Neuronal stem cell (in vitro differentiated cells): ENCODE measurements around the gene CD58.

Source experiments
- DNase-seq: peaks from one replicate; pipeline ENCODE4 v3.0.0-alpha.2; 2013; ENCODE audit warnings: low spot score
- H2AFZ ChIP-seq: one replicate; pipeline ENCODE4 v1.6.1; 2013; ENCODE audit warnings: mild to moderate bottlenecking, low read length, inconsistent platforms
- H2AK5ac ChIP-seq: 2 replicates; pipeline ENCODE4 v1.6.1; 2013; ENCODE audit warnings: low read depth, mild to moderate bottlenecking, inconsistent platforms, low read length, moderate library complexity, mixed read lengths
- H2BK120ac ChIP-seq: 2 replicates; pipeline ENCODE4 v1.6.1; 2013; ENCODE audit warnings: low read depth, mild to moderate bottlenecking, inconsistent platforms, low read length, moderate library complexity, mixed read lengths
- H2BK12ac ChIP-seq: one replicate; pipeline ENCODE4 v1.6.1; 2013; ENCODE audit warnings: low read length, inconsistent platforms
- H2BK15ac ChIP-seq: 2 replicates; pipeline ENCODE4 v1.6.1; 2013; ENCODE audit warnings: mild to moderate bottlenecking, low read length, inconsistent platforms, mixed read lengths
- H2BK5ac ChIP-seq: one replicate; pipeline ENCODE4 v1.6.1; 2013; ENCODE audit warnings: inconsistent platforms, mild to moderate bottlenecking, low read length, moderate library complexity
- H3K14ac ChIP-seq: one replicate; pipeline ENCODE4 v1.6.1; 2013; ENCODE audit warnings: low read length, inconsistent platforms
- H3K18ac ChIP-seq: 2 replicates; pipeline ENCODE4 v1.6.1; 2013; ENCODE audit warnings: low read length, inconsistent platforms
- H3K23ac ChIP-seq: 2 replicates; pipeline ENCODE4 v1.6.1; 2013; ENCODE audit warnings: low read depth, mild to moderate bottlenecking, mixed read lengths, low read length, inconsistent platforms; ENCODE audit not compliant: poor library complexity
- H3K27ac ChIP-seq: replicated peaks from 3 replicates; pipeline ENCODE4 v1.5.1; 2013; ENCODE audit warnings: low read length, inconsistent platforms
- H3K27me3 ChIP-seq, 3 experiments: 2 replicates each; pipeline ENCODE4 v1.6.1; 2013; ENCODE audit warnings: low read length in 3 of 3, mild to moderate bottlenecking in 2 of 3, inconsistent platforms in 1 of 3, low read depth in 1 of 3, mixed read lengths in 1 of 3, moderate library complexity in 1 of 3; ENCODE audit not compliant: control insufficient read depth in 3 of 3, insufficient read depth in 3 of 3
- H3K36me3 ChIP-seq, 2 donors: replicated peaks in 1 of 2; 2 replicates each; pipeline ENCODE4 v1.6.1; 2013; ENCODE audit warnings: low read length in 2 of 2; ENCODE audit not compliant: control insufficient read depth in 2 of 2, insufficient read depth in 2 of 2
- H3K4ac ChIP-seq: 2 replicates; pipeline ENCODE4 v1.6.1; 2013; ENCODE audit warnings: inconsistent platforms, mild to moderate bottlenecking, low read length, moderate library complexity
- H3K4me1 ChIP-seq, 2 donors: 1 replicate in 1 of 2; 2 replicates in 1 of 2; pipeline ENCODE4 v1.6.1; 2013; ENCODE audit warnings: low read length in 2 of 2, low read depth in 1 of 2; ENCODE audit not compliant: control insufficient read depth in 2 of 2, insufficient read depth in 1 of 2
- H3K4me2 ChIP-seq: one replicate; pipeline ENCODE4 v1.6.1; 2013; ENCODE audit warnings: mild to moderate bottlenecking, low read length, inconsistent platforms; ENCODE audit not compliant: insufficient read depth, poor library complexity, severe bottlenecking
- H3K4me3 ChIP-seq, 2 donors: 2 replicates each; pipeline ENCODE4 v1.5.1; 2013; ENCODE audit warnings: low read length in 2 of 2, mild to moderate bottlenecking in 2 of 2, inconsistent platforms in 1 of 2, moderate library complexity in 1 of 2
- H3K79me1 ChIP-seq: one replicate; pipeline ENCODE4 v1.6.1; 2013; ENCODE audit warnings: low read depth, mild to moderate bottlenecking, inconsistent platforms, low read length, moderate library complexity
- H3K9ac ChIP-seq: one replicate; pipeline ENCODE4 v1.6.1; 2013; ENCODE audit warnings: mild to moderate bottlenecking, low read depth, low read length, inconsistent platforms; ENCODE audit not compliant: poor library complexity
- H3K9me3 ChIP-seq, 2 donors: replicated peaks in 1 of 2; 2 replicates each; pipeline versions ENCODE3 to v1.6.1; 2013; ENCODE audit warnings: low read length in 2 of 2, mild to moderate bottlenecking in 2 of 2, inconsistent platforms in 1 of 2, low read depth in 1 of 2, mixed read lengths in 1 of 2, moderate library complexity in 1 of 2; ENCODE audit not compliant: control insufficient read depth in 2 of 2, insufficient read depth in 1 of 2
- H4K8ac ChIP-seq: one replicate; pipeline ENCODE4 v1.6.1; 2013; ENCODE audit warnings: low read depth, mild to moderate bottlenecking, inconsistent platforms, low read length, moderate library complexity
- H4K91ac ChIP-seq: one replicate; pipeline ENCODE4 v1.6.1; 2013; ENCODE audit warnings: low read length, low read depth, mild to moderate bottlenecking, inconsistent platforms; ENCODE audit not compliant: poor library complexity
- WGBS, 2 donors: extraction: QIAGEN DNeasy Blood & Tissue Kit; methylation state at CpG; one replicate each; pipeline ENCODE4 v1.1.7; 2013; ENCODE audit warnings: missing lambda C conversion rate in 2 of 2, mixed read lengths in 1 of 2; ENCODE audit not compliant: insufficient read length in 2 of 2, insufficient replicate concordance in 1 of 2; ENCODE audit errors: extremely low coverage in 2 of 2; 5-methylcytosine and 5-hydroxymethylcytosine counted together

The CD58 gene

GRCh38 chr1:116508085-116508983 lies 62.5 kb downstream of the CD58 start:
- H3K79me1 ChIP-seq = no peaks in the 10 kb centered on the region
- no peak overlapping the region for H3K4me2 ChIP-seq
- H3K36me3 ChIP-seq = no peaks in the 10 kb centered on the region
- H2BK120ac ChIP-seq = no peak overlapping the region
- H2AK5ac ChIP-seq = no peak overlapping the region
- no peak overlapping the region for H4K8ac ChIP-seq
- H2BK5ac ChIP-seq = no peak overlapping the region
- H3K14ac ChIP-seq = no peak overlapping the region
- H3K9me3 ChIP-seq = peaks cover 0 to 5% of the 10 kb centered on the region in 2 donors
- no peak overlapping the region for H3K23ac ChIP-seq
- no peak overlapping the region for H3K9ac ChIP-seq
- no peak overlapping the region for H4K91ac ChIP-seq
- H3K4me1 ChIP-seq = peaks cover 0 to 6% of the 10 kb centered on the region in 2 donors
- no CpG with 5 or more reads among the region's 4 CpGs for WGBS, 2 donors
- H2AFZ ChIP-seq = no peak overlapping the region
- no peak overlapping the region for H3K27ac ChIP-seq
- no peaks in the 10 kb centered on the region for H3K27me3 ChIP-seq
- H3K4ac ChIP-seq = no peak overlapping the region
- no peak overlapping the region for H3K18ac ChIP-seq
- no peak overlapping the region for H3K4me3 ChIP-seq
- DNase-seq = no peak
- no peak overlapping the region for H2BK12ac ChIP-seq
- H2BK15ac ChIP-seq = no peak overlapping the region

- peaks cover 0 to 5% of the 10 kb centered on the region in 2 donors for H3K9me3 ChIP-seq
- H3K18ac ChIP-seq = no peak overlapping the region
- H3K4me1 ChIP-seq = peaks cover 0 to 6% of the 10 kb centered on the region in 2 donors
- no peak overlapping the region for H4K8ac ChIP-seq
- no peaks in the 10 kb centered on the region for H3K79me1 ChIP-seq
- H3K23ac ChIP-seq = no peak overlapping the region
- no peak overlapping the region for H2BK5ac ChIP-seq
- H2AK5ac ChIP-seq = no peak overlapping the region
- no peak overlapping the region for H3K14ac ChIP-seq
- H2BK120ac ChIP-seq = no peak overlapping the region
- DNase-seq = no peak
- no peak overlapping the region for H2BK12ac ChIP-seq
- no peak overlapping the region for H4K91ac ChIP-seq
- no peaks in the 10 kb centered on the region for H3K27me3 ChIP-seq
- no peak overlapping the region for H2AFZ ChIP-seq
- no peak overlapping the region for H3K27ac ChIP-seq
- no peak overlapping the region for H3K4me2 ChIP-seq
- no peak overlapping the region for H2BK15ac ChIP-seq
- H3K9ac ChIP-seq = no peak overlapping the region
- no peak overlapping the region for H3K4ac ChIP-seq
- WGBS, 2 donors = no CpG with 5 or more reads among the region's 2 CpGs
- no peaks in the 10 kb centered on the region for H3K36me3 ChIP-seq
- H3K4me3 ChIP-seq = no peak overlapping the region
These were observed 63.2 kb downstream of the CD58 start for GRCh38 chr1:116507631-116508030.

- H3K4me1 ChIP-seq = peaks cover 0 to 6% of the 10 kb centered on the region in 2 donors
- H2BK120ac ChIP-seq = no peak overlapping the region
- H3K27ac ChIP-seq = no peak overlapping the region
- H3K79me1 ChIP-seq = no peaks in the 10 kb centered on the region
- no peak overlapping the region for H3K18ac ChIP-seq
- H3K4ac ChIP-seq = no peak overlapping the region
- no peaks in the 10 kb centered on the region for H3K27me3 ChIP-seq
- H4K91ac ChIP-seq = no peak overlapping the region
- no peak overlapping the region for H4K8ac ChIP-seq
- H2BK15ac ChIP-seq = no peak overlapping the region
- no peak overlapping the region for H3K4me3 ChIP-seq
- no peak overlapping the region for H3K23ac ChIP-seq
- H2BK12ac ChIP-seq = no peak overlapping the region
- H3K4me2 ChIP-seq = no peak overlapping the region
- no peak overlapping the region for H3K14ac ChIP-seq
- no peak overlapping the region for H2AFZ ChIP-seq
- no peak overlapping the region for H2BK5ac ChIP-seq
- no peak overlapping the region for H3K9ac ChIP-seq
- H3K9me3 ChIP-seq = peaks cover 0 to under 1% of the 10 kb centered on the region in 2 donors
- DNase-seq = no peak
- no peaks in the 10 kb centered on the region for H3K36me3 ChIP-seq
- WGBS, 2 donors = no CpG with 5 or more reads among the region's 7 CpGs
- H2AK5ac ChIP-seq = no peak overlapping the region
These were observed 64.5 kb downstream of the CD58 start for GRCh38 chr1:116506132-116507004.
